Activated CD8-positive, alpha-beta memory T cell treated with anti-CD3 and anti-CD28 coated beads, Interleukin-2, amount 50 U/mL, for 4 hours (primary cell): Measurements from ENCODE around the gene FREM3.
"Not testable (repeated sequence)": the region's sequence is repeated elsewhere in the genome, so short reads cannot be mapped to it uniquely, and the experiment has no call there.

Experiments used
- DNase-seq: peaks from one replicate; pipeline ENCODE4 v3.0.0-alpha.2; 2020

FREM3 gene

GRCh38 chr4:143700416-143701352 lies at the start of gene FREM3:
TSS of gene FREM3 (minus strand) at chr4:143700675. CDS start at chr4:143700675, 0 bp downstream.
- no peak for DNase-seq

GRCh38 chr4:143745874-143746273 lies 45.4 kb upstream of the FREM3 start:
- no peak for DNase-seq

- DNase-seq, result no peak
Observed at GRCh38 chr4:143743591-143743990, 43.1 kb upstream of the FREM3 start.

- no peak for DNase-seq
Observed at GRCh38 chr4:143742834-143743233, 42.4 kb upstream of the FREM3 start.

- DNase-seq, result no peak
Observed at GRCh38 chr4:143736861-143737260, 36.4 kb upstream of the FREM3 start.

- DNase-seq, result not testable (repeated sequence)
Observed at GRCh38 chr4:143736061-143736460, 35.6 kb upstream of the FREM3 start.

- no peak for DNase-seq
Observed at GRCh38 chr4:143728166-143728565, 27.7 kb upstream of the FREM3 start.

GRCh38 chr4:143726714-143727113 lies 26.2 kb upstream of the FREM3 start:
- no peak for DNase-seq

- no peak for DNase-seq
Observed at GRCh38 chr4:143721317-143721716, 20.8 kb upstream of the FREM3 start.

- not testable (repeated sequence) for DNase-seq
Observed at GRCh38 chr4:143718748-143719147, 18.3 kb upstream of the FREM3 start.

GRCh38 chr4:143713955-143714625 lies 13.6 kb upstream of the FREM3 start:
- no peak for DNase-seq

- DNase-seq, result no peak
Observed at GRCh38 chr4:143713553-143713952, 13.1 kb upstream of the FREM3 start.

- no peak for DNase-seq
Observed at GRCh38 chr4:143712155-143712550, 11.7 kb upstream of the FREM3 start.

GRCh38 chr4:143711543-143712154 lies 11.2 kb upstream of the FREM3 start:
- DNase-seq, result no peak

- DNase-seq, result no peak
Observed at GRCh38 chr4:143701365-143701764, 890 bp upstream of the FREM3 start.

- DNase-seq, result no peak
Observed at GRCh38 chr4:143700046-143700415, 444 bp downstream of the FREM3 start.

GRCh38 chr4:143699331-143700045 lies 987 bp downstream of the FREM3 start:
- DNase-seq, result no peak

- no peak for DNase-seq
Observed at GRCh38 chr4:143693856-143694255, 6.6 kb downstream of the FREM3 start.

- no peak for DNase-seq
Observed at GRCh38 chr4:143692241-143692640, 8.2 kb downstream of the FREM3 start.

GRCh38 chr4:143679434-143679833 lies 21.0 kb downstream of the FREM3 start:
- DNase-seq, result no peak

GRCh38 chr4:143673629-143674028 lies 26.8 kb downstream of the FREM3 start:
- DNase-seq, result not testable (repeated sequence)

GRCh38 chr4:143668930-143669552 lies 31.4 kb downstream of the FREM3 start:
- no peak for DNase-seq

- no peak for DNase-seq
Observed at GRCh38 chr4:143667461-143667860, 33.0 kb downstream of the FREM3 start.
